ENCODE results near the gene NME5. TPM values are rescaled to one million over a fixed set of nuclear protein-coding genes. Genes with fewer than 3 reads are reported as not detected.
"Not testable (repeated sequence)": the region's sequence is repeated elsewhere in the genome, so short reads cannot be mapped to it uniquely, and the experiment has no call there.

Gene NME5
- total RNA-seq, 1 donor from 2014 or later = 2.1 TPM

DNA sequence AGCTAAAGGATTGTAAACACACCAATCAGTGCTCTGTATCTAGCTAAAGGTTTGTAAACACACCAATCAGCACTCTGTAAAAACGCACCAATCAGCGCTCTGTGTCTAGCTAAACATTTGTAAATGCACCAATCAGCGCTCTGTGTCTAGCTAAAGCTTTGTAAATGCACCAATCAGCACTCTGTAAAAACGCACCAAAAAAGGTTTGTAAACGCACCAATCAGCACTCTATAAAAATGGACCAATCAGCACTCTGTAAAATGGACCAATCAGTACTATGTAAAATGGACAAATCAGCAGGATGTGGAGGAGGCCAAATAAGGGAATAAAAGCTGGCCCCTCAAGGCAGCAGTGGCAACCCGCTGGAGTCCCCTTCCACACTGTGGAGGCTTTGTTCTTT, 4.3 kb upstream of the NME5 start:
- DNase-seq; intact Hi-C loops (cut with micrococcal nuclease); ATAC-seq: not testable (repeated sequence)

DNA sequence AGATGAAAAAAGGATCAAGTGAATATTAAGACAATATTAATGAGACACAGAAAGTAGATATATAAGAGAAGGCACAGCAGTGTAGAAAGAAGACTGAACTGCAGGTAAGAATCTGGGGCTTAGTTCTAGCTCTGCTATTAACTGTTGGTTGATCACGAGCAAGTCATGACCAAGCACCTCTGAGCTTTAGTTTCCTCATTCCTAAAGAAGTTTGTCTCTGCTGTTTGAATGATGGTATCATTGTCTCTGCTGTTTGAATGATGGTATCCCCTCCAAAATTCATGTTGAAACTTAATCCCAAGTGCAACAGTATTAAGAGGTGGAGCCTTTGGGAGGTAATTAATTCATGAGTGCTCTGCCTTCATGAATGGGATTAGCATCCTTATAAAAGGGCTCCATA, 2.5 kb upstream of the NME5 start:
- intact Hi-C loops (cut with micrococcal nuclease) = no loop called here
- no peak for DNase-seq

DNA sequence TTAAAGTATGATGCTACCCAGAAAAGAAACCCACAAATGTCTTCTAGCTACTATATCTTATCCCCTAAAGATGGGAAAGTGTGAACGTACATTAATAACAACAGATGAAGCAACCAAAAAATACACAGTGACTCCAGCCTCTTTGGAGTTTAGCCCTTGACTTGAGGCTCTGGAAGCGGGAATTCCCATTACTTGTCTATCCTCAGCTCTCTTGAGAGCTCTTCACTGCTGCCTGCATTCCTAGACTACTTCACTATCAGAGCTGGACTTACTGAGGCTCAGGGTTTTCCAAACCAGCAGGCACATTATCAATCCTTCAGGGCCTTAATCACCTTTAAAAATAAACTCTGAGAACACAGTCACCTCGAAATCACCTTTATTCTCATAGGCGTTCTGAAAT, 1.0 kb upstream of the NME5 start:
- DNase-seq (no peak), ATAC-seq (no peak)
- intact Hi-C loops (cut with micrococcal nuclease) = no loop called here

More for the DNA sequence above, 2.5 kb upstream of the NME5 start:
- ATAC-seq = no peak

- DNase-seq (no peak), ATAC-seq (no peak)
- intact Hi-C loops (cut with micrococcal nuclease) = no loop called here
Measured at GRCh38 chr5:138139781-138140090, 508 bp upstream of the NME5 start.

GRCh38 chr5:138132543-138132942, 6.7 kb downstream of the NME5 start:
- no peak for DNase-seq
- no peak for ATAC-seq
- intact Hi-C loops (cut with micrococcal nuclease) = loop anchor here (5.0 kb wide), 1 partner anchor 55 kb away; no protein-coding TSS in a partner anchor

DNA sequence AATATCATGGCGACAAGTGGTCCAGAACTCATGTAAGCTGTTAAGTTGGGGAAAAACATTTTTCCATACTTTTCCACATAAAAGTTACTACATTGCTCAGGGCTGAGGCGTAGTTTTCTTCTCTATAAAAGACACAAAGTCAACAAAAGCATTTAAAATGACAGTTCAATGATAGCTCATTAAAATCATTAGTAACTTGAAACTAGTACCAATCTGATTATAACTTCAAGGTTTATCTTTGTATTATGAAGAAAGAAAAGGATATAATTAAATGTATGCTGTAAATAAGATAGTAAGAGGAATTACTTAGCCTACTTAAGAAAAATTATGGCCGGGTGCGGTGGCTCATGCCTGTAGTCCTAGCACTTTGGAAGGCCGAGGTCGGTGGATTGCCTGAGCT, 9.9 kb downstream of the NME5 start:
- intact Hi-C loops (cut with micrococcal nuclease) = no loop called here
- DNase-seq (no peak), ATAC-seq (no peak)

GRCh38 chr5:138128334-138128733, 10.9 kb downstream of the NME5 start:
- ATAC-seq (no peak), DNase-seq (no peak)
- intact Hi-C loops (cut with micrococcal nuclease) = no loop called here

DNA sequence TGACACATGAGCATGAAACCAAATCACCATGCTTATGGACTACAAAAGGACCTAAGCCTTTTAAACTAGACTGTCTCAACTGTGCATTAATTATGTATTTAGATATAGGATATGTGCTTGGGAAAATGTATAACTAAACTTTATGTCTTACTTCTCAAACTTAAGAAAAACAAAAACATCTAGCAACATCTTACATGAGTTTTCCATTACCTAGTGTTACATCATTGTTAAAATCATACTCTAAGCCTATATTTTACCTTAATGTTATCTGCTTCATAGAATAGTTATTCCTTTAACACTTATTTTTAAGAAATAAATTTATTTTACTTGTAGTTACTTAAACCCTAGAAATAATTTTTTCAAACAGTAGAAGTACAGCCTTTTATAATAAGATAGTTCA, 24.0 kb downstream of the NME5 start:
- intact Hi-C loops (cut with micrococcal nuclease) = no loop called here
- no peak for ATAC-seq

GRCh38 chr5:138111937-138112336, 27.3 kb downstream of the NME5 start:
- no peak for DNase-seq
- no peak for ATAC-seq
- intact Hi-C loops (cut with micrococcal nuclease) = no loop called here

More for the DNA sequence above, 24.0 kb downstream of the NME5 start:
- DNase-seq = no peak

DNA sequence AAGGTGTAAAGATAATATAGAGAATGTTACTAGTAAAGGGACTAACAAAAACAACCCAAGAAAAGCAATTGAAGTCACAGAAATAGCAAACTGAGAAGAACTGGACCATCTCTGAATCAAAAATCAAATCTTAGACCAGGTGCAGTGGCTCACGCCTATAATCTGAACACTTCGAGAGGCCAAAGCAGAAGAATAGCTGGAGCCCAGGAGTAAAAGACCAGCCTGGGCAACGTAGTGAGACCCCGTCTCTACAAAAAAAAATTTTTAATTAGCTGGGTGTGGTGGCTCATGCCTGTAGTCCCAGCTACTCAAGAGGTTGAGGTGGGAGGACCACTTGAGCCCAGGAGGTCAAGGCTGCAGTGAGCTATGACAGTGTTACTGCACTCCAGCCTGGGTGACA, 28.0 kb downstream of the NME5 start:
- intact Hi-C loops (cut with micrococcal nuclease) = no loop called here
- ATAC-seq (no peak), DNase-seq (no peak)

DNA sequence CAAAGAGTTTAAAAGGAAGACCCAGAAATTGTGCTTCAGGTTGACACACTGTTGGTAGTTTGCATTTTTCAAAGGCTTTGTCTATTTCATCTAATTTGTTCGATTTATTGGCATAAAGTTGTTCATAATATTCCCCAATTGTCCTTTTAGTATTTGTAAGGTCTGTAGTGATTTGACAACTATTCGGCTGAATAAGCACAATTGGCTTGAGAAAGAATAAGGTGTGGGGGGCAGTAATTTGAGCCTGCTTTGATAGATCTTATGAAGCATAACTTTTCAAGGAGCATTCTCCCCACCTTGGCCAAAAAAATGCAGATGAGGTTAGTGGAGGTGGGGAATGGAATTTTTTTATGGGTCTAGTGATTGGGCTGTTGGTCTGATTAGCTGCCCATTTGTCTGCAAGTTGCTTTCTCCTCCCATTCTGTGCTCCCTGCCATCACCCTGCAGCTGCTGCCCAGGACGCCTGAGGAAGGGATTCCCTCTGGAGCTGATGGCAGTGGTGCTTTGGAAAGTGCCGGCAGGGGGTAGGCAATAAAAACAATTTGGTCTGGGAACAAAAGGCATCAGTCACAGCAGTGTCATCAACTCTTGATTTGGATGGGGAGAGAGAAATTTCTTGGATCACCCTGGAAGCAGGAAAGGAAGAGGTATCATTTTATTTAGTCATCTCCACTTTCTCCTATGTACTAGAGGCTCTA, 28.8 kb downstream of the NME5 start:
- DNase-seq (no peak), ATAC-seq (no peak)
- intact Hi-C loops (cut with micrococcal nuclease) = no loop called here

DNA sequence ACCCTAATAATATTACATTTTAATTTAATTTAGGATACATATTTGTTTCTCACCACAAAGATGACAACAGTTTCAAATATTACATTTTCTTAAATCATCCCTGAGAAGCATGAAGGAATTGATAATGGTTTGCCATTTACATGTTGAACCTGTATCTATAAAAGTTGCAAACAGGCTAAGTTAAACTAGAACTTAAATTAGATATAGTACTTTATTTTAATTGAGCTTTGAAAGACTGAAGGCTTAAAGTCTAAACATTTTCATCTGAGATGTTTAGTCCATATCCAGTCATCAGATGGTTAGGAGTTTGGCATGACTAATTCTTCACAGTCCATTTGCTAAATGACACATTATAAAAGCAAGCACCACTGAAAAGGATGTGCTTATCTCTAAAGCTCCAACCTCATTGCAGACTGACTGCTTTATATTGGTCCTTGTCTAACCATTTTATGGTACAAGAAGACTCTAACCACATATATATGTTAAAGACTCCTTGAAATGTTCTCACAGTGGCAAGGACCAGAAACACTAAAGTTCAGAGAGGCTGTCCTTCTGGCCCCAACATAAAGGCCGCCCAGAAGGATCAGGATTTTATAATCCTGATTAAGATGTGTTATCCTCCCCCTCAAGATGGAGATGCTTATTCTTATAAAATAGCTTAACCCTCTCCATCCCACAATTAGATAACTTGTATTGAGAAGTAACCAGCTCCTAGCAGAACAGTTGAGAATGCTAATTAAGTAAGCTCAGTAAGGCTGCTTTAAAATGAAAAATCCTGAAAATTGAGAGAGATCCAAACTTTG, 29.6 kb downstream of the NME5 start:
- no peak for DNase-seq
- intact Hi-C loops (cut with micrococcal nuclease) = no loop called here
- no peak for ATAC-seq

DNA sequence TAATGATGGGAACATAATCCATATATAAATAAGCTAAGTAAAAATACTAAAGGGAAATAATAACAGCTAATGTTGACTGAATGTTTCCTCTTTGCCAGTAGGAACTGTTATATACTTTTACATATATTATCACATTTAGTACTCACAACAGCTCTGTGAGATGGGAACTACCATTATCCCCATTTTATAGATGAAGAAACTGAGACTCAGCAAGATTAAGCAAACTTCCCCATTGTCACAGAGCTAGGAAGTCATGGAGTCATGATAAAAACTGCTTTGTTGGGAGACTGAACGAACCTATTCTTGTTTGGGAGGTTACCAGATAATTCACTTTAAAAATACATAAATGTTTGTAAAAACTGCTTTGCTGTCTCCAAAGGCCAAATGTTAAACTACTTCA, 32.0 kb downstream of the NME5 start:
- intact Hi-C loops (cut with micrococcal nuclease) = no loop called here
- ATAC-seq = no peak
- no peak for DNase-seq

- no peak for DNase-seq
- intact Hi-C loops (cut with micrococcal nuclease) = no loop called here
- ATAC-seq = no peak
Measured at GRCh38 chr5:138105709-138106108, 33.5 kb downstream of the NME5 start.

- DNase-seq (no peak), ATAC-seq (no peak)
- intact Hi-C loops (cut with micrococcal nuclease) = no loop called here
Measured at GRCh38 chr5:138103319-138103637, 36.0 kb downstream of the NME5 start.

DNA sequence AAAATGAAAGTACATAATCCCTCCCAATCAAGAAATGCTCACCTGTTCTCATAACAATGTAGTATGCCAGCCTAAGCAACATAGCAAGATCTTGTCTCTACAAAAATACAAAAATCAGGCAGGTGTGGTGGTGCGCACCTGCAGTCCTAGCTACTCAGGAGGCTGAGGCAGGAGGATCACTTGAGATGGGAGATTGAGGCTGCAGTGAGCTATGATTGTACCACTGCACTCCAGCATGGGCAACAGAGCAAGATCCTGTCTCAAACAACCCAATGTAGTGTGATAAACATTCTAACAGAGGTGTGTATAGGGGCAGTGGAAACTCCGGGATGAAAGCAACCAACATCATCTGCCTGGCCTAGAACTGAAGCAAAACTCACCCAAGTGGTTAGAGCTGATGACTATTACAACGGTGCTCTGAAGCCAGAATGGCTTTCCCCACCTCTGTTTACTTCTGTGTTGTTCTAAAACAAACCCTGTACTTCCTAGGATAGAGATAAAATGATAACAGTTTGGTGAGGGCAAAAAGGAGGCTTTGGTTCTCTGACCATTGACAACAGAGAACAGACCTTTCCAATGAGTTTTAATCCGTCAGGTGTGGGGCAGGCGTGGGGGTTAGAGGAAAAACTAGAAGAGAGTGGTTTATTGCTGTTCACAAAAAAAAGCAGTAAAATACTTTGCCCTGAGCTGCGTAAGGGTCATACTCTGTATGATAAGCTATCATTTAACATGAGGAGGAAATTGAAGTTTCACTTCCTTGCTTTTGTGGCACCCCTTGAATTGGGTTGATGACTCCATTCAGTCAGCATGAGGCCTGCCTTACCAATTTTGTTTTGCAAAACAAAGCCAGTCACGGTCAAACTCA, 36.5 kb downstream of the NME5 start:
- DNase-seq (no peak), ATAC-seq (no peak)
- intact Hi-C loops (cut with micrococcal nuclease) = no loop called here

GRCh38 chr5:138096997-138097828, 42.0 kb downstream of the NME5 start:
- DNase-seq = no peak
- intact Hi-C loops (cut with micrococcal nuclease) = no loop called here
- ATAC-seq = no peak

DNA sequence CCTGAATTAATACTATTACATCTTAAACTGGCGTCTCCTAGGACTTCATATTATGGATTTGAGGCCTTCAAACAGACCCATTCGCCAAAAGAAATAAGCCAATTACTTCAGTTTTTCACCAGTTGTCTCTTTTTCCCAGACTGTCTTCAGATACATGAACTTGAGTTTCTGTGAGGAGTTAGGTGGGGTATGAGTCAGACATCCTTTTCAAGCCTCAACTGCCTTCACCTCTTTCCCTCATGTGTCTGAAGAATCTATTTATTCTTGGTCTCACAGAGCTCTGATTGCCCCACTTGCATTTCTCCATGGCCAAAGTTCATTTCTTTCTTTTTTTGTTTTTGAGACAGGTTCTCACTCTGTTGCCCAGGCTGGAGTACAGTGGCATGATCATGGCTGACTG, 42.9 kb downstream of the NME5 start:
- ATAC-seq (no peak), DNase-seq (no peak)
- intact Hi-C loops (cut with micrococcal nuclease) = no loop called here

- ATAC-seq = no peak
- DNase-seq = no peak
- intact Hi-C loops (cut with micrococcal nuclease) = no loop called here
Measured at GRCh38 chr5:138095100-138095907, 43.9 kb downstream of the NME5 start.
